ENCODE data around the gene NAA35.

GRCh38 chr9:85995097-85995496, 54.2 kb downstream of the NAA35 start:
- TF ChIP-seq NCOA2 (IDR thresholded peaks at IDR 0.05; ENCODE audit: partially characterized antibody in 2 of 2) (no peak), PML (IDR thresholded peaks at IDR 0.05; ENCODE audit: low read length) (no peak), POLR2A (conservative IDR thresholded peaks at IDR 0.05) (no peak), BHLHE40 (IDR thresholded peaks at IDR 0.05; ENCODE audit: low read length) (no peak), STAG1 (CRISPR knock-in tag; IDR thresholded peaks at IDR 0.05; ENCODE audit: borderline replicate concordance) (no peak), MLX (CRISPR knock-in tag; conservative IDR thresholded peaks at IDR 0.05) (no peak), EZH2 (IDR thresholded peaks at IDR 0.05; ENCODE audit: borderline replicate concordance, low read depth, low read length) (no peak), LARP7 (IDR thresholded peaks at IDR 0.05) (no peak), ARHGAP35 (IDR thresholded peaks at IDR 0.05; ENCODE audit: partially characterized antibody) (no peak), NFRKB (IDR thresholded peaks at IDR 0.05; ENCODE audit: low read depth) (no peak), USF1 (CRISPR knock-in tag; IDR thresholded peaks at IDR 0.05) (no peak), COPS2 (conservative IDR thresholded peaks at IDR 0.05) (no peak), MAFK (IDR thresholded peaks at IDR 0.05; ENCODE audit: low read length) (no peak)
